T-helper 9 cell (primary cell): ENCODE measurements around the gene BBS9.

Experiments used
- DNase-seq: peaks from one replicate; pipeline ENCODE4 v3.0.0-alpha.2; 2020

The BBS9 gene

DNA sequence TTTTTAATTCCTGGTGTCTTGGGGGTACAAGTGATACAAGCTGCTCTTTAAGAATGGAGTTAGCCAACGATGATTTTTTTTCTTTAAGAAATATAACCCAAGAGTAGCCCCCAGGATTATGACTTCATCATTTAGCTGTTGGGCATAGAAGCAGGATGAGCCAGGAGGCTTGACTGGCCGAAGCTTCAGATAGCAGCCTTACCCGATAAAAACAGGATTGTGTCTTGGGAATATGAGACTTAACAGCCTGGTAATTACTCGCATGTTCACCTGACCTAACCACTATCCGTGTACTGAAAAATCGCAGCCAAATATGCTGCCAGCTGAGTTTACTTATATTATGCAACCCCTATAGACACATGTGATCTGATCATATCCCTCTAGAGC is 430.0 kb downstream of the BBS9 start:
- DNase-seq: no peak

DNA sequence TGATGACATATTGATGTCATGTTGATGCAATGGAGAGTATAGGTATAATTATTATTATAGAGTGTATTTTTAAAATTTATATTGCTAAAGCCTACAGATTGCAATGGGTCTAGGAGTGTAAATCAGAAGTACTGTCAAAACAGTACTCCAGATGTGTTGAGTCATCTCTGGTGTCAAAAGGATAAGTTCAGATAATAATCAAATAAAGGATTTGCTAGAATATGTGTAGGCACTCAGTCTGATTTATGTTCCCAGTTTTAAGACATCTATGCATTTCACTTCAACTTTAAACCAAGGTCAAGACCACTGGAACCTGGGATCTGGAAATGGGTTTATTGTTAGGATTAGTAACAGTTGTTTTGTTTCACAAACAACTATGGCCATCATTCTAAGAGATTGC is 433.6 kb downstream of the BBS9 start:
- DNase-seq: no peak

DNA sequence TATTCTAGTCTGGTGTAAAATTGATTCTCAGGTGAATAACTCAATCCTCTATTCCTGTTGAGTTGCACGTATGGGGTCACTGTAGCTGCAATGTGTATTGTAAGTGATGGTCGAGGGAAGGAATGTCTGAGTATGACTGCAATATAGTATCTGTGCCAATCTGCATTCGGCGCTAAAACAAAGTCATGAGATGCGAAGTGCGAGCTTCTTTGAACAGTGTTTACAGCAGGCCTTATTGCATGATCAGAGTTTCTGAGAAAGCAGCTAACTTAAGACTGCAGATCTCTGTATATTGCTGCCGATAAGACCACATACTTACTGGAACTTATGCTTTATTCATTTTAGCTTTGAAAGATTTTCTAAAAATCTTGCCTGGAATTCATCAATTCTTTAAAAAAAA is 434.3 kb downstream of the BBS9 start:
- no peak for DNase-seq

DNA sequence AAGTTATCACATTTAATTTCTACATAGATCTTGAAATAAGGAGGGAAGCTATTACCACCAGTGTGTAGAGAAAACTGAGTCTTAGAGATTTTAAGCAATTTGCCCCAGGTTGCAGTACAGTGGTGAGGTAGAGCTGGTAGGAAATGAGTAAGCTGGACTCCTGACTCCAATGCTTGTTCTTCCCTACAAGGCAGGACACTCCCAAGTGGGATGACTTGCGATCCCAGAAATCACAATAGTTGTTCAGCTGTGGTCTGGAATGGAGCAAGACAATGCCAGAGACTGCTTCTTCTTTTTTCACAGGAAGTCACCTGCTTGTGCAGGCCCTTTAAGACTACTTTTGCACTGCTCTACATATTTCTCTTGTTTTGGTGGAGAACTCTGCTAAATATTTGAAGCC is 448.8 kb downstream of the BBS9 start:
- no peak for DNase-seq

DNA sequence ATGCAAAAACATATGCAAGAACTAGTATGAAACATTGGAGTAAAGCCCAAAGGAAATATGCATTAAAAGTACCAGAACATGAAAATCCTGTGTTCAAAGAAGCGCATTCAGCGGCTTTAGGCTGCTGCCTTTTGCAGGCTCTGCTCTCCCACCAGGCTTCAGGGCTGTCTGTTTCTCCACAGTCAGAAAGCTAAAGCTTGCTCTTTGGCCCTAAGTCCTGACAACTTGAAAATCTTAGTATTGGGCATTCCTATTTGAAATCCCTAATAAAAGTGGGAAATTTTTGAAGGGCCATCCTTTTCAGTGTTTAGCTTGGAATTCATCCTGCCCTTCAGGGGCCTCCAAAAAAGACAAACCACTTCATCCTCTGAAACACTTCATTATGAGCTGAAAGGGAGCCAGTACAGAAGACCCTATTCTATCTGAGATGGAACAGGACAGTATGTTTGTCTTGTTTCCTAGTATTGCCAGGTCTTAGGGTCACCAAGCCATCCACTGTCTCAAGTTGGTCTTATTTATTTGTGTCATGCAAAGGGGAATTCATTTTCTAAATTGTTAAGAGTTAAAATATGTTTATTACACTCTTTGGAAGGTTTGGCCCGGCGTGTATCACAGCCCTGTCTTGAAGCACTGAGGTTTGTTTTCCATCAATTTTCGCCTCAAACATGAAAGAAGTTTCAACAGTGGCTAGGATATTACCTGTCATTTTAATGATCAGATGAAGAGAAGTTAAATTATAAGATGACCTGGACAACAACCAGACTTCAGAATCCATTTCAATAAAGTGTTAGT is 449.7 kb downstream of the BBS9 start:
- DNase-seq: no peak

DNA sequence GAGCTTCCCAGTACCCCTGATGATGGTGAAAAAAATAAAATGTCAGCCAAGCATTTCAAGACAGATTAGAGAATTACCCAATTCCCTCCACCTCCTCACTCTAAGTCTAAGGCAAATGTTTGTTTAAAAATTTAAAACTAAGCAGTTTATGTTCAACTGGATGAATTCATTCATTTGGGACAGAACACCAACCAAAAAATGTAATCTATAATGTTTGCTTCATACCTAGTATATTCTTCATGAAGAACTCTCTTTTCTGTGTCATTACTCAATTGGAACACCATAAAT is 450.3 kb downstream of the BBS9 start:
- no peak for DNase-seq

DNA sequence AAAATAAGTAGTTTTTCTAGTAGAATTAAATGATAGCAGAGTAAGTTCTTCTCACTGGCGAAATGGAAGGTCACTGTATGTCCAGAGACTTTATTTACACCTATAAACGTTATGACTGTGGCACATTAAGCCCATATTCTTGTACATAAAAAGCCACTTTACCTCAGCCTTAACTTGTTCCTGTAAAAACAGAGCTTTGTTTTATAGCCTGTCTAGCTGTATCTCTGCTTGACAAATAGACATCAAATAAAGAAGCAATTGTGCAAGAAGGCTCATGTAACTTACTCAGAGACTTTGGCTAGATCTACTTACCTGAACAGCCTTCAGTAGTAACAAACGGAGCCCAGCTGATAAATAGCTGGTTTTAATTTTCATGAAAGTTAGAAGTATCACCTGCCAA is 451.9 kb downstream of the BBS9 start:
- no peak for DNase-seq

DNA sequence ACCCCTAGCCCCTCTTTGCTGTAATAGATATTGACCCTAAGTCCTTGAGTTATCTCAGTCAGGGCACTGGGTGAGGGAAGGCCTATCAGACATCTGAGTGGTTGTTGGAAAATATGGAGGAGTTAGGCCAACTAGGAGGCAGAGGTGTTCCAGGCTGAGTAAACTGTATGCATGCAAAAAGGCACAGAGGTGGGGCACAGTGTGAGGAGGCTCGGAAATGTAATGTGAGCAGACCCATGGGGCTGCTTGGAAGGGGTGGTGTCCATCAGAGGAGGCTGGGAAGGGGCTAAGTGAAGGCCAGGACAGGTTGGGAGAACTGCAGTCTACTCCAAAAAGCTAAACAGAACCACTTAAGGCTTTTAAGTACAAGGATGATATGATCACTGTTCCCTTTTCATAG is 452.7 kb downstream of the BBS9 start:
- DNase-seq: no peak

DNA sequence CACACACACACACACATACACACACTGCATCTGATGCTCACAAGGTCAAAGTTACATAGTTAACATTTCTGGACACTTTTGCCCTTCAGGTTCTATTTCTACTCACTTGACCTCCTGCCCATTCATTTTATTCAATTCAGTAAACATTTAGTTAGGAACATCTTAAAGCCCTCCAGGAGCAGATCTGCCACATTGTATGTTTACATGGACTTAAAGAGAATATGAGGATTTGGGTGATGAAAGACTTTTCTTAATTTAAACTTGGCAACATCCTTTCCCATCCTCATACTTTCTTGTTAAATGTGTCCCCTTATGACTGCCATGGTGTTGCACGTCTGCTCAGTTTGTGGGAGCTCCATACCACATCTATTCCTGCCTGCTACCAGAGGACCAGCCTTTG is 453.2 kb downstream of the BBS9 start:
- no peak for DNase-seq

DNA sequence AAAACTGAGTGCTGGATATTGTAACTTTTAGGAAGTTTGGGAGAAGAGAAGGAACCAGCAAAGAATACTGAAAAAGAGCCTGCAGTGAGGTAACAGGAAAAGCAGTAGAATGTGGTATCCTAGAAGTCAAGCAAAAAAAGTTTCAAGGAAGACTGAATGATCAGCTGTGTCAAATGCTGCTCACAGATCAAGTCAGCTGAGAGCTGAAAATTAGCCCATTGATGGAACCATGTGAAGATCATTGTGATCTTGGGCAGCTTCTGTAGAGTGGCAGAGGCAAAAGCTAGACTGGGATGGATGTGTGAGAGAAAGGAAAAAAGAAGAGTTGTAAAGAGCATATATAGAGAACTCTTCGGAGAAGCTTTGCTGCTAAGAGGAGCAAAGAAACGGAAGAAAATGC is 460.5 kb downstream of the BBS9 start:
- no peak for DNase-seq

DNA sequence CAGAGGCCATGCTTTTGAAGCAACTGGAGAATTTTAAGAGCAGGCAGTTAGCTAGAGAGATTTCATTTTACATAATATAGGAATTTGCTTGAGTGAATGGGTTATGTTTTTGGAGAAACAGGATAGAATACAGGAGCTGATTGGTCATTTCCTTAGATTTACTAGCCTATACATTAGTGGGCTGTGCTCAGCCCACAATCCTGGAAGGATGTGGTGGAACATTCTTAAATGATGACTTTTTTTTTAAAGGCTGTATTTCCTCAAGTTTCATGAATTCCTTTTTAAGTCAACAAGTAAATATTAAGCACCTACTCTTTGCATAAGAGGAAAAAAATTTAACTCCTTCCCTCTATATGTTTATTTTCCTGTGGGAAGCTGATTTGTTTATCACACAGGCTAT is 461.6 kb downstream of the BBS9 start:
- no peak for DNase-seq

DNA sequence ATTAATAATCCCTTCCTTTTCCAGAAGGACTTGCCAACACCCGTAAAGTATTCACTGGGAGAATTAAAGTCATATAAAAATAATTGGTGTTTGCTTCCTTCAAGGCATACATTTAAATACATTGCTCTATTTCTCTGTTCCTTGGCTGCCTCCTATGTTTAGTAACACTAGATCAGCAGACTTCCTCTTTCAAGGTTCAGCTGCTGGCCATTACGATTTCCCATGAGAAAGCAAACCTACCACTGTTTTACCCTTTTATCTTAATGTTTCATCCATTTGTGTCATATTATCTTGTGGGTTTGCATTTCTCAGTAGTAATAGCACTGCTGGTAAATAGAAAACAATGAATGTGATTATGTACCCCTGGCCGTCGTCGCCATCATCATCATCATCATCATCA is 462.1 kb downstream of the BBS9 start:
- no peak for DNase-seq

DNA sequence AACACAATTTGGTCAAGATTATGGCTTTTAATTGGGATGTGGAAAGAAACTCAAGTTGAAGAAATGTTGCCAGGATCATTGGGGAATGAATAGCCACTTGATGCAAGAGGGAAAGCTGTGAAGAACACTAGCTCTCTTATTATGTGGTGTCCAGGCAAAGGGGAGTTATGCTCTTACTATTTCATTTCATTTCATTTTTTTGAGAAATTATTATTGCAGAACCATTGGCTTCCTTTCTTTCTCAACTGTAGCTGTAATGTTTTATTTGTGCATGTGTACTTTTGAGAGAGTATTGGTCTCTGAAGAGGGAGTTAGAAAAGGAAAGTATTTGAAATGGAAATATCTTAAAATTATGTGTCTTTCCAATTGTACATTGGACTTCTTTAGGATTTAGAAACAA is 463.4 kb downstream of the BBS9 start:
- no peak for DNase-seq

DNA sequence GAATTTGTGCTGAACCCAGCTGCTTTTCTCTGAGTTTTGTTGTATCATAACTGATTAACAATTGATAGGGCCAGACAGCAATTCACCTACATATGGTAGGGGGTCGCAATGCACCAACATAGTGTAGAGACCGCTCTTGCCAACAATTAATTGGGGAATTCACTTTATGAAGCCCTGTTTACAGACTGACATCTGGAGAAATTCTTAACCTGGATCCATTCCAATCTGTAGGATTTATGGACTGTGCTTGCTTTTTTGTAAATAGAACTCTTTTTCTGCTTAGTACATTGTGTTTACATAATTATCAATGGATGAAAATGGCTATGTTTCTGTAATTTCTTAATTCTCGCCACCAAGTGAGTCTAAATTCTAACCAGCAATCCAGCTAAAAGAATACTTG is 464.2 kb downstream of the BBS9 start:
- no peak for DNase-seq

DNA sequence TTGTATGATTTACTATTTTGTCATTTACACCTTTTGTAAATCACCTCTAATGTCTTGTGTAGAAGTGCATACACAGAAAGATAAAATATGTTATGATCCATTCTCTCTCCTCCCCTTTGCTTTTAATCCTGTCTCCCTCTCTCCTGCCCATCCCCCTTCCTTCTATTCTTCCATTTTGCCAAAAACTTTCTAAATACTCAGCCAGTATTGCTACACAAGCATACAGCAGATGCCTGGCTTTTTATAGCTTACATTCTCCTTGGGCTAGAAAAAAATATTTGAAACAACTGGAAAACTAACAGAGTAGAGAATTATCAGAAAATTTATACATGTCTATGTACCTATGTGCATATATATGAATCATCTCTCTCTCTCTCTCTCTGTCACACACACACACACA is 467.3 kb downstream of the BBS9 start:
- DNase-seq: no peak

DNA sequence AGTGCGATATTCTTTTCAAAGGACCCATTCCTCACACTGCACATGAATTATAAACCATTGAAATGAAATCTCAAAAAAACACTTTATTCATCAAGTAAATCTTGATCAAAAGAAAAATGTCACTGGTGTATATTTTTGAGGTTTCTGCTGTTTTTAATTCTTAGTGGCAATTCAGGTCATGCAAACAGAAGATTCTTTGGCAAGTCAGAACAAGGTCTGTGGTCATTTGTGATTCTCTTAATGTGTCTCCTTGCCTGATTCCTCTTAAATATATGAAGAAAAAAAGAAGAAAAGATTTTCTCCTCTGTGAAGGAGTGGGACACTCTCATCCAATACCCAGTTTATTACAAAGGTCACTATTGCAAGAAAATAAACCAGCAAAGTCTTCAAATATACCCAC is 467.8 kb downstream of the BBS9 start:
- no peak for DNase-seq

DNA sequence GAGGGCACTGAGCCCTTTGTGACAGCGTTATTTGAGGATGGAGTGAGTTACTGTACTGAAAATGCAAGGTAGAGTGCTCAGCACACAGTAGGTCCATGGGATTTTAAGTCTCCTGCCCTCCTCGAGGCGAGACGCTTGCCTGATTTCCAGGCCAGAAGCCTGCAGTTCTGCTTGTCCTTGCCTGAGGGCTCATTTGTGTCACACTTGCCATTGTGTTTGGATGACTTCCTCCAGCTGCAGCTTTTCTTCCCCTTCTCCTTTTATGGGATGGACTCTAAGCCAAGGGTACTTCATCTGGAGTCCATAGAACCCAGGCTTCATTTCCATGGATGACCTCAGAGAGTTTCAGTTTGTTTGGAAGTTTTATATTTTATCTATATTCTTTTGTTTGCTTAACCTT is 471.7 kb downstream of the BBS9 start:
- no peak for DNase-seq

DNA sequence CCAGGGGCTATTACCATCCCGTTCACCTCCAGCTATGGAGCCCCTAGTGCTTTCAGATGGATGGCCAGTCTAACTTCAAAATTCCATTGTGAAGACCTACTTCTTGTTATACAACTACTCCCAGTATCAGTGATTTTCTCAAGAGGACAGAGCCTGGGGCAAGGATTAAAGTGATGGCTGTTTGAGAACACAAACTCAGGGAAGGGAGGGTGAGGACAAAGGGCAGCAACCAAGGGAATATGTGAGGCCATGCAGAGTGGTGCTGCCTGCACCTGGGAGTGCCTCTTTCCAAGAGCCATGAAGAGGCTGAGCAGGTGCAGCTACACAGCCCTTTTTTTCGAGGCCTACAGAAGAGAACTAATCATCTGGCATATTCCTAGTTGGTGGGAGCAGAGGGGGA is 472.5 kb downstream of the BBS9 start:
- no peak for DNase-seq

DNA sequence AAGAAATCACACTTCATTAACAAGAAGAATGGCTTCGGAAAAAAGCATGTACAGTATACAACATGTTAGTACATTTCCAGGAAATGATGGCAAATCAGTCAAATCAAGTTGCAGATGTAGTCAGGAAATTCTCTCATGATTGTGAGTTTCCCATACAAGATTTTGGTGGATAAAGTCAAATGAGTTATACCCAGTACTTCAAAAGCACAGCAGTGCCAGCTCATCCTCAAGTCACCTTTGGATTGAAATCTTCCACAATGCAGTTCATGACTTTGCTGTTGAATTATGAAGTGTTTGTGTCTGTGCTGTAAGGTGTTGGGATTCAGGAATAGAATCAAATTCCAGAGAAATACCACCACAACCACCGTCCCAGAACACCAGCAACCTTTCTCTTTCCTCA is 474.7 kb downstream of the BBS9 start:
- no peak for DNase-seq

DNA sequence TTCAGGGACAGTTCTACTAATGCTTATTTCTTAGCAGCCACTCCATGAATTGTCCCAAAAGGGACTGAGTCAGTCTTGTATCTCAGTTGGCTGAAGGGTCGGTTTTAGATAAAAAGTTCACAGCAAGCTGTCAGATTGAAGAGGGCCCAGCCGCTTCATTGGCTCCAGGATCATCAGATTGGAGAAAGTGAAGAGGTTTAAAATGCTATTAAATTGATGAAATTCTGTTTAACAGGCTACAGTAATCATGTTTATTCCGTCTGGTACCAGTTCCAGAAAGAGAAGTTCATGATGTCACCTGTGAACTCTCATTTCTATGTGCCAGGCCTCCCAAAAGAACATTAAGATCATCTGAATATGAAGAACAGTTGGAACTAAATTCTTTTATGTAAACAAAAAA is 481.6 kb downstream of the BBS9 start:
- no peak for DNase-seq

DNA sequence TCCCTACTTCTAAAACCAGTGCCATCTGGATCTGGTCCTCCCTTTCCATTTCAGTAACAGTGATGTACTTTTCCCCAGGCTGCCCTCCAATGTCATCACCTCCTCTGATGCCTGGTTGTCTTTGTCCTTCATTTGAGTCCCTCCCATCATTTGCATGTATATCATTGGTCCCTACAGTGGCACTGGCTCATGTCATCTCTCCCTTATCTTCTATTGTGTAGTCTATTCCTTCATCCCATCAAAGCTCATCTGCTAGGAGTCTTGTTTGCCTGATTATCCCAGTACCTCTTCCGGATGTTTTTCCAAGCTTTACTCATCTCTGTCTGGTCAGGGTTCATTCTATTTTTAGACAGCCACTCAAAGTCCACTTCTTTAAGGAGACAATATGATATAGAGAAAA is 483.1 kb downstream of the BBS9 start:
- DNase-seq: no peak

DNA sequence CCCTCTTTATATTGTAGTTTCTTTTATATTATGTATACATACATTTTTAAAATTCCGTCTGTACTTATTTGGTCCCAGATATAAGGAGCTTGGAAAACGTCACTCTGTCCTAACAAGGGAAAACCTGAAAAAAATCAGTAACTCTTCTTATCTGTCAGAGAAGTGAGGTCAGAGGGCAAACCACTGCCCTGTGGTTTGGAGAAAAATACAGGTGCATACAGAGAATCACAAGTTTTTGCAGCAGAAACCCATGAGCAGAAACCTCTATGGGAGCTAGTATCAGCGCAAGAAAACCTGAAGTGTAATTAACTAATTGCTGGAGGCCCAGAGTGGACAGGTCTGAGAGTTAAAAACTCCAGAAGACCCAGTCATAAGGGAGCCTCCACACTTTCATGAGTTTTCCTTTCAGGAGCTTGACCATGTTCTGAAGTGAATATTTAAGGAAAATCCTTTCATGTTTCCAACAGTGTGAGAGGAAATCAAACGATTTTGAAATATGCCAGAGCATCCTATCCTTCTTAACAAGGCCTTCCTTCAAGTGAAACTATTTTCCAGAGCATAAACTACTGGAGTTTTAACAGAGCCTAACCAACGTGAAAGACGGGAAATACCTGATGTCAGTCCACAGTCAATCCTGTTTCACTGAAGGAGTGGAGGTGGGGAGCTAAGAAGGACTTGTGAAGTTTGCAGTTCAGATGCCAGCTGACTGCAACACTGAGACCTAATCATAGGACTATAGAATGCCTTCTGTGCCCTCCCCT is 485.2 kb downstream of the BBS9 start:
- DNase-seq: no peak

DNA sequence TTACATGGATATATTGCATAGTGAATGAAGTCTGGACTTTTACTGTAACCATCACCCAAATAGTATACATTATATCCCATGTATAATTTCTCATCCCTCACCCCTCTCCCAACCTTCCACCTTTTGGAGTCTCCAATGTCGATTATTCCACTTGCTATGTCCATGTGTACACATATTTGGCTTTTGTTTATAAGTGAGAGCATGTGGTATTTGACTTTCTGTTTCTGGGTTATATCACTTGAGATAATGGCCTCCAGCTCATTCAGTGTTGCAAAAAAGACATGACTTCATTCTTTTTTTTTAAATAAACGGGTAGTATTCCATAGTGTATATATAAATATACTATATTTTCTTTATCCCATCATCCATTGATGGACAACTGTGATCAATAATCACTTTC is 487.4 kb downstream of the BBS9 start:
- no peak for DNase-seq

DNA sequence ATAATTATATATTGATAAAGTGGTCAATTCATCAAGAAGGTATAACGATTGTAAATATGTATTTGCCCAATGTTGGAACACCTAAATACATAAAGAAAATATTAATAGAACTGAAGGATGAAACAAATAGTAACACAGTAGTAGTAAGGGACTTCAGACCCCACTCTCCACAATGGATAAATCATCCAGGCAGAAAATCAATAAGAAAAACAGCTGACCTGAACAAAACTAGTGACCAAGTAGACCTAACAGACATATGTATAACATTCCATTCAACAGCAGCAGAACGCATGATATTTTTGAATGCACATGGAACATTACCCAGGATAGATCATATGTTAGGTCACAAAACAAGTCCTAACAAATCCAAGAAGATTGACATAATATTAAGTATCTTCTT is 489.9 kb downstream of the BBS9 start:
- DNase-seq: no peak

DNA sequence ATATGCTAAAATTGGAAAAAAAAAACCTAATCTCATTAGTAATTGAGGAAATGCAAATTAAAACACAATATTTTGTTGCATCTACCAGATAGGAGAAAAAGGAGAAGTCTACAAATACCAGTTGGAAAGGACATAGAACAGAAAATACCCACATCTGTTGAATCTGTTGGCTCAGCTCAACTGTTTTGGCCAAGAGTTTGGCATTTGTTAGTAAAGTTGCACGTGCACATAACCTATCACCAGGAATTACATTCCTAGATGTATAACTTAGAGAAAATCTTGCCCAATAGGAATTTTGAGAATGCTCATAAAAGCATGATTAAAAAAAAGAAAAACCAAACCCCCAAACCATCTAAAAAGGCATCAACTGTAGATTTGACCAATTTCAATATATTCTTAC is 493.9 kb downstream of the BBS9 start:
- DNase-seq: no peak
